Fibroblast of lung (primary cell): ENCODE results near the gene ZNF660. TPM values are rescaled to one million over a fixed set of nuclear protein-coding genes. Genes with fewer than 3 reads are reported as not detected.
A peak's percentile ranks its signal among the peaks of the same experiment; 100 is the strongest.

ENCODE experiments used
- DNase-seq, 2 donors: peaks; one replicate each; pipeline versions ENCODE4 v3.0.0 to v3.0.0-alpha.2; 2010; ENCODE audit warnings: low read depth in 2 of 2
- H2AFZ ChIP-seq: 2 replicates; pipeline ENCODE4 v1.5.1; 2012; ENCODE audit warnings: low read length, control low read depth, inconsistent platforms
- H3K27ac ChIP-seq: 2 replicates; pipeline ENCODE4 v1.5.1; 2011; ENCODE audit warnings: low read length, control low read depth; ENCODE audit not compliant: insufficient read depth
- H3K27me3 ChIP-seq: 2 replicates; pipeline ENCODE4 v1.5.1; 2011; ENCODE audit warnings: mild to moderate bottlenecking, low read length; ENCODE audit not compliant: control insufficient read depth, insufficient read depth
- H3K36me3 ChIP-seq: 2 replicates; pipeline ENCODE4 v1.5.1; 2011; ENCODE audit warnings: low read length; ENCODE audit not compliant: control insufficient read depth, insufficient read depth
- H3K4me1 ChIP-seq: 2 replicates; pipeline ENCODE4 v1.5.1; 2011; ENCODE audit warnings: low read length; ENCODE audit not compliant: control insufficient read depth, insufficient read depth; ENCODE audit errors: extremely low read depth
- H3K4me2 ChIP-seq: 2 replicates; pipeline ENCODE4 v1.5.1; 2011; ENCODE audit warnings: low read length, control low read depth; ENCODE audit not compliant: insufficient read depth; ENCODE audit errors: extremely low read depth
- H3K4me3 ChIP-seq, 4 experiments: fragments of 200-600 bp in 1 of 4; sonication (generic) in 1 of 4; replicated peaks in 1 of 4; 2 replicates each; pipeline ENCODE4 v1.5.1; 2011 to 2016; ENCODE audit warnings: low read length in 4 of 4, low read depth in 3 of 4, mild to moderate bottlenecking in 3 of 4, control low read depth in 2 of 4, inconsistent platforms in 1 of 4, mixed read lengths in 1 of 4; ENCODE audit not compliant: insufficient read depth in 1 of 4; ENCODE audit errors: control extremely low read depth in 1 of 4
- H3K79me2 ChIP-seq: 2 replicates; pipeline ENCODE4 v1.5.1; 2012; ENCODE audit warnings: mild to moderate bottlenecking, low read length, inconsistent platforms; ENCODE audit not compliant: control insufficient read depth, insufficient read depth
- H3K9ac ChIP-seq: 2 replicates; pipeline ENCODE4 v1.5.1; 2011; ENCODE audit warnings: mild to moderate bottlenecking, low read length, control low read depth; ENCODE audit not compliant: insufficient read depth
- H3K9me3 ChIP-seq: 2 replicates; pipeline ENCODE4 v1.5.1; 2012; ENCODE audit warnings: low read depth, low read length; ENCODE audit not compliant: control insufficient read depth, insufficient read depth
- H4K20me1 ChIP-seq: 2 replicates; pipeline ENCODE4 v1.5.1; 2011; ENCODE audit warnings: low read length; ENCODE audit not compliant: control insufficient read depth, insufficient read depth; ENCODE audit errors: extremely low read depth
- EZH2 ChIP-seq: IDR thresholded peaks from 2 replicates; pipeline ENCODE4 v1.5.1; 2012; ENCODE audit warnings: low read length, control low read depth, mild to moderate bottlenecking; ENCODE audit errors: missing control alignments
- polyA plus RNA-seq, 2 donors: library from polyadenylated mRNA; depleted of rRNA in 1 of 2; stranded (reverse) in 1 of 2; unstranded in 1 of 2; fragments of >200 nt; gene quantifications; 2 replicates each; pipeline ENCODE4 v1.2.1, GENCODE V29; 2011 to 2012; ENCODE audit warnings: missing spikeins in 1 of 2
- total RNA-seq: library from RNA; depleted of rRNA; stranded (reverse); fragments of >200 nt; gene quantifications from 2 replicates; pipeline ENCODE4 v1.2.1, GENCODE V29; 2014
- TF ChIP-seq, protein P1 (sequence below), 2 donors: IDR thresholded peaks in 1 of 2; conservative IDR thresholded peaks in 1 of 2; 1 replicate in 1 of 2; 2 replicates in 1 of 2; pipeline ENCODE4 v1.5.1; 2011 to 2012; ENCODE audit warnings: low read length in 2 of 2, control low read depth in 1 of 2, inconsistent platforms in 1 of 2, low read depth in 1 of 2, mild to moderate bottlenecking in 1 of 2

ZNF660 gene
- total and polyA plus RNA-seq, 2 donors (not counting 1 experiment from before 2014, with no cell fraction given) = 0.92 to 4.0 TPM

DNA sequence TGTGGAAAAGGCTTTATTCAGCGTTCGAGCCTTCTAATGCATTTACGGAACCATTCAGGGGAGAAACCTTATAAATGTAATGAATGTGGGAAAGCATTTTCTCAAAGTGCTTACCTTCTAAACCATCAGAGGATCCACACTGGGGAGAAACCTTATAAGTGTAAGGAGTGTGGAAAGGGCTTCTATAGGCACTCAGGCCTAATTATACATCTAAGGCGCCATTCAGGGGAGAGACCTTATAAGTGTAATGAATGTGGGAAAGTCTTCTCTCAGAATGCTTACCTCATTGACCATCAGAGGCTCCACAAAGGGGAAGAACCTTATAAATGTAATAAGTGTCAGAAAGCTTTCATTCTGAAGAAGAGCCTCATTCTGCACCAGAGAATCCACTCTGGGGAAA, 57.6 kb downstream of the ZNF660 start:
- no peaks in the 10 kb centered on the region for H3K27me3 ChIP-seq
- no peaks in the 10 kb centered on the region for H3K79me2 ChIP-seq
- TF ChIP-seq, protein P1, sequence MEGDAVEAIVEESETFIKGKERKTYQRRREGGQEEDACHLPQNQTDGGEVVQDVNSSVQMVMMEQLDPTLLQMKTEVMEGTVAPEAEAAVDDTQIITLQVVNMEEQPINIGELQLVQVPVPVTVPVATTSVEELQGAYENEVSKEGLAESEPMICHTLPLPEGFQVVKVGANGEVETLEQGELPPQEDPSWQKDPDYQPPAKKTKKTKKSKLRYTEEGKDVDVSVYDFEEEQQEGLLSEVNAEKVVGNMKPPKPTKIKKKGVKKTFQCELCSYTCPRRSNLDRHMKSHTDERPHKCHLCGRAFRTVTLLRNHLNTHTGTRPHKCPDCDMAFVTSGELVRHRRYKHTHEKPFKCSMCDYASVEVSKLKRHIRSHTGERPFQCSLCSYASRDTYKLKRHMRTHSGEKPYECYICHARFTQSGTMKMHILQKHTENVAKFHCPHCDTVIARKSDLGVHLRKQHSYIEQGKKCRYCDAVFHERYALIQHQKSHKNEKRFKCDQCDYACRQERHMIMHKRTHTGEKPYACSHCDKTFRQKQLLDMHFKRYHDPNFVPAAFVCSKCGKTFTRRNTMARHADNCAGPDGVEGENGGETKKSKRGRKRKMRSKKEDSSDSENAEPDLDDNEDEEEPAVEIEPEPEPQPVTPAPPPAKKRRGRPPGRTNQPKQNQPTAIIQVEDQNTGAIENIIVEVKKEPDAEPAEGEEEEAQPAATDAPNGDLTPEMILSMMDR (conservative IDR thresholded peaks at IDR 0.05 in 1 of 2, IDR thresholded peaks at IDR 0.05 in 1 of 2; ENCODE audit: low read depth in 1 of 2, low read length in 2 of 2) = no peak
- TF ChIP-seq EZH2 = no peak
- no peaks in the 10 kb centered on the region for H3K4me1 ChIP-seq
- H2AFZ ChIP-seq = no peak overlapping the region
- H3K9ac ChIP-seq = no peak overlapping the region
- H3K36me3 ChIP-seq = peaks cover 17% of the 10 kb centered on the region
- H4K20me1 ChIP-seq = no peaks in the 10 kb centered on the region
- H3K4me3 ChIP-seq = no peak overlapping the region
- no peak overlapping the region for H3K4me2 ChIP-seq
- H3K27ac ChIP-seq = no peak overlapping the region
- no peak for DNase-seq
- H3K9me3 ChIP-seq = peaks cover 7% of the 10 kb centered on the region

DNA sequence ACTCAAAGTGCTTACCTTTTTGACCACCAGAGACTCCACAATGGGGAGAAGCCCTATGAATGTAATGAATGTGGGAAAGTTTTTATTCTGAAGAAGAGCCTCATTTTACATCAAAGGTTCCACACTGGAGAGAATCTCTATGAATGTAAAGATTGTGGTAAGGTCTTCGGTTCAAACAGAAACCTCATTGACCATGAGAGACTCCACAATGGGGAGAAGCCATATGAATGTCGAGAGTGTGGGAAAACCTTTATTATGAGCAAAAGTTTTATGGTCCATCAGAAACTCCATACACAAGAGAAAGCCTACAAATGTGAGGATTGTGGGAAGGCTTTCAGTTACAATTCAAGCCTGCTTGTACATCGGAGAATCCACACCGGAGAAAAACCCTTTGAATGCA, 58.3 kb downstream of the ZNF660 start:
- no peaks in the 10 kb centered on the region for H3K4me1 ChIP-seq
- peaks cover 7% of the 10 kb centered on the region for H3K9me3 ChIP-seq
- no peak overlapping the region for H3K4me2 ChIP-seq
- H3K27ac ChIP-seq = no peak overlapping the region
- H3K27me3 ChIP-seq = no peaks in the 10 kb centered on the region
- H4K20me1 ChIP-seq = no peaks in the 10 kb centered on the region
- DNase-seq = no peak
- H3K9ac ChIP-seq = no peak overlapping the region
- H2AFZ ChIP-seq = no peak overlapping the region
- H3K4me3 ChIP-seq = no peak overlapping the region
- peaks cover 17% of the 10 kb centered on the region for H3K36me3 ChIP-seq
- no peak for TF ChIP-seq EZH2
- TF ChIP-seq, protein P1 (conservative IDR thresholded peaks at IDR 0.05 in 1 of 2, IDR thresholded peaks at IDR 0.05 in 1 of 2; ENCODE audit: low read depth in 1 of 2, low read length in 2 of 2) = no peak
- H3K79me2 ChIP-seq = no peaks in the 10 kb centered on the region

DNA sequence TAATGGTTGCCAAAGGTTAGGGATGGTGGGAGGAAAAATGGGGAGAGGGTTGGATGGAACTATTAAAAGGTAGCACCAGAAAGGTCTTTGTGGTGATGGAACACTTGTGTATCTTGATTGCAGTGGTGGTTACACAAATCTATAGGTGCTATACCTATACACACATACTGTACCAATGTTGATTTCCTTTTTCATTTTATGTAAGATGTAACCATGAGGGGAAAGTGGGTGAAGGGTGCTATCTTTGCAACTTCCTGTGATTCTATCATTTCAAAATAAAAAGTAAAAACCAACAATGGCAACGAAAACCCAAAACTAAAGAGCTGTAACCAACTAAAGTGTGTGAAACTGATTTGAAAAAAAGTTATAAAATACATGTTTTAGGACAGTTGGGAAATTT, 63.0 kb downstream of the ZNF660 start:
- H3K9ac ChIP-seq = no peak overlapping the region
- H3K79me2 ChIP-seq = peaks cover 13% of the 10 kb centered on the region
- H3K4me2 ChIP-seq = peak overlapping the region; percentile 97
- peaks cover 6% of the 10 kb centered on the region for H3K36me3 ChIP-seq
- H4K20me1 ChIP-seq = no peaks in the 10 kb centered on the region
- H3K27ac ChIP-seq = no peak overlapping the region
- H3K9me3 ChIP-seq = peaks cover 1% of the 10 kb centered on the region
- TF ChIP-seq, protein P1 (conservative IDR thresholded peaks at IDR 0.05 in 1 of 2, IDR thresholded peaks at IDR 0.05 in 1 of 2; ENCODE audit: low read depth in 1 of 2, low read length in 2 of 2) = no peak
- no peak for TF ChIP-seq EZH2
- no peak overlapping the region for H2AFZ ChIP-seq
- H3K4me3 ChIP-seq = peak overlapping the region in 2 of 4 experiments; percentile 82 to 99
- DNase-seq = no peak
- H3K4me1 ChIP-seq = no peaks in the 10 kb centered on the region
- H3K27me3 ChIP-seq = no peaks in the 10 kb centered on the region
